A673 (cell line): Measurements from ENCODE around the gene LYRM2. TPM values are rescaled to one million over a fixed set of nuclear protein-coding genes. Genes with fewer than 3 reads are reported as not detected.

ENCODE experiments used
- BruUV-seq: library from RNA; stranded (reverse); fragments of 400-500 nt; replicated peaks from 2 replicates; lab custom pipeline; 2021; lab: Mats Ljungman, UMichigan
- CTCF ChIA-PET: fragments of 300-600 bp; sonication (Branson Sonifier 250); formaldehyde crosslinking; loops from one replicate; lab custom pipeline; 2022; ENCODE audit warnings: antibody characterized with exemption; lab: Charles Lee
- POLR2A ChIA-PET: fragments of 300-600 bp; sonication (Branson Sonifier 250); formaldehyde crosslinking; loops from one replicate; lab custom pipeline; 2022; ENCODE audit warnings: antibody characterized with exemption; ENCODE audit not compliant: low non-redundant PET; lab: Charles Lee
- DNase-seq: peaks from one replicate; pipeline ENCODE4 v3.0.0-alpha.2; 2015; ENCODE audit warnings: low spot score
- H3K27ac ChIP-seq: fragments of 200-600 bp; sonication (generic); 2 replicates; pipeline ENCODE4 v1.5.1; 2016; ENCODE audit warnings: mixed run types, low read depth, mild to moderate bottlenecking, mixed read lengths, antibody characterized with exemption, low read length; ENCODE audit not compliant: poor library complexity, severe bottlenecking
- H3K27me3 ChIP-seq: fragments of 200-600 bp; sonication (generic); replicated peaks from 2 replicates; pipeline ENCODE4 v1.6.1; 2017; ENCODE audit warnings: mixed run types, low read depth, mild to moderate bottlenecking, mixed read lengths, antibody characterized with exemption, low read length; ENCODE audit not compliant: insufficient read depth, poor library complexity
- H3K36me3 ChIP-seq: fragments of 200-600 bp; sonication (generic); 2 replicates; pipeline ENCODE4 v1.6.1; 2016; ENCODE audit warnings: mixed run types, mild to moderate bottlenecking, mixed read lengths, antibody characterized with exemption, low read length; ENCODE audit not compliant: insufficient read depth, poor library complexity, severe bottlenecking
- H3K4me1 ChIP-seq: fragments of 200-600 bp; sonication (generic); 2 replicates; pipeline ENCODE4 v1.6.1; 2017; ENCODE audit warnings: mixed run types, mild to moderate bottlenecking, mixed read lengths, antibody characterized with exemption, low read length; ENCODE audit not compliant: insufficient read depth, poor library complexity, severe bottlenecking
- H3K4me3 ChIP-seq: fragments of 200-600 bp; sonication (generic); 2 replicates; pipeline ENCODE4 v1.5.1; 2016; ENCODE audit warnings: low read depth, mixed run types, mild to moderate bottlenecking, mixed read lengths, low read length; ENCODE audit not compliant: poor library complexity, severe bottlenecking
- H3K9me3 ChIP-seq: fragments of 200-600 bp; sonication (generic); 2 replicates; pipeline ENCODE4 v1.6.1; 2016; ENCODE audit warnings: mixed run types, low read depth, mild to moderate bottlenecking, mixed read lengths, antibody characterized with exemption, low read length; ENCODE audit not compliant: poor library complexity, severe bottlenecking
- CTCF ChIP-seq: fragments of 300-800, 200-600 bp; sonication (generic); conservative IDR thresholded peaks from 2 replicates; pipeline ENCODE4 v1.5.1; 2017; ENCODE audit warnings: low read depth, mild to moderate bottlenecking, antibody characterized with exemption, low read length, moderate library complexity, mixed read lengths
- EZH2 ChIP-seq: fragments of 200-600 bp; sonication (generic); IDR thresholded peaks from 2 replicates; pipeline ENCODE4 v1.6.1; 2017; ENCODE audit warnings: borderline replicate concordance, low read depth, mild to moderate bottlenecking, mixed read lengths, antibody characterized with exemption, low read length; ENCODE audit not compliant: poor library complexity, severe bottlenecking
- intact Hi-C: fragments of 100-400 bp; cut with micrococcal nuclease; formaldehyde crosslinking; loops from one replicate; pipeline ENCODE4 v1.10.0; 2022; ENCODE audit not compliant: unreplicated experiment
- total RNA-seq: library from RNA; stranded (reverse); gene quantifications from 2 replicates; pipeline ENCODE4 v1.2.3, GENCODE V29; 2021

LYRM2 gene
- total RNA-seq, 1 experiment from 2014 or later = 68.2 TPM

- peak; percentile 93 for DNase-seq
- no TSS peak for BruUV-seq
- Histone ChIP-seq H3K9me3 (no peaks in the 10 kb centered on the region), H3K27ac (peak overlapping the region; percentile 64), H3K36me3 (peaks cover 55% of the 10 kb centered on the region), H3K27me3 (no peaks in the 10 kb centered on the region), H3K4me3 (no peak overlapping the region), H3K4me1 (peaks cover 30% of the 10 kb centered on the region)
- no peak for TF ChIP-seq CTCF
- no peak for TF ChIP-seq EZH2
- CTCF ChIA-PET = interaction anchor here (0.7 kb wide), 1 partner anchor 236 kb away, joined by 3 read pairs; no protein-coding TSS in a partner anchor
- POLR2A ChIA-PET = interaction anchor here (0.8 kb wide), 1 partner anchor 257 kb away, joined by 3 read pairs; no protein-coding TSS in a partner anchor
- intact Hi-C loops = loop anchor here (1.0 kb wide), 1 partner anchor 21 kb away; no protein-coding TSS in a partner anchor
Observed at GRCh38 chr6:89667872-89668556, 29.5 kb upstream of the LYRM2 start.

GRCh38 chr6:89662659-89663223, 24.2 kb upstream of the LYRM2 start:
- H3K4me1 ChIP-seq = peaks cover 9% of the 10 kb centered on the region
- DNase-seq = no peak
- H3K4me3 ChIP-seq = no peak overlapping the region
- ChIA-PET CTCF (no interaction called here), POLR2A (no interaction called here)
- intact Hi-C loops = no loop called here
- H3K27ac ChIP-seq = no peak overlapping the region
- no peaks in the 10 kb centered on the region for H3K9me3 ChIP-seq
- BruUV-seq = no TSS peak
- H3K36me3 ChIP-seq = peaks cover 71% of the 10 kb centered on the region
- no peak for TF ChIP-seq EZH2
- TF ChIP-seq CTCF = no peak
- no peaks in the 10 kb centered on the region for H3K27me3 ChIP-seq

- Histone ChIP-seq H3K27ac (no peak overlapping the region), H3K27me3 (no peaks in the 10 kb centered on the region), H3K4me1 (no peaks in the 10 kb centered on the region), H3K36me3 (peaks cover 76% of the 10 kb centered on the region), H3K4me3 (no peak overlapping the region), H3K9me3 (no peaks in the 10 kb centered on the region)
- no peak for DNase-seq
- intact Hi-C loops = no loop called here
- TF ChIP-seq EZH2 = no peak
- no peak for TF ChIP-seq CTCF
- ChIA-PET CTCF (no interaction called here), POLR2A (no interaction called here)
- no TSS peak for BruUV-seq
Observed at GRCh38 chr6:89661559-89661958, 23.0 kb upstream of the LYRM2 start.
